M059J (cell line): ENCODE data around the gene GEMIN7. TPM values are rescaled to one million over a fixed set of nuclear protein-coding genes. Genes with fewer than 3 reads are reported as not detected.
A peak's percentile ranks its signal among the peaks of the same experiment; 100 is the strongest.

Experiments
- DNase-seq: peaks from one replicate; pipeline ENCODE4 v3.0.0-alpha.2; 2012; ENCODE audit warnings: low read depth
- total RNA-seq: library from RNA; depleted of rRNA; stranded (reverse); fragments of >200 nt; shearing (Covaris generic); gene quantifications from 2 replicates; pipeline ENCODE4 v1.2.3, GENCODE V29; 2014; rRNA removed

Gene GEMIN7
- total RNA-seq: 44.2 and 67.2 TPM in 2 replicates

DNA sequence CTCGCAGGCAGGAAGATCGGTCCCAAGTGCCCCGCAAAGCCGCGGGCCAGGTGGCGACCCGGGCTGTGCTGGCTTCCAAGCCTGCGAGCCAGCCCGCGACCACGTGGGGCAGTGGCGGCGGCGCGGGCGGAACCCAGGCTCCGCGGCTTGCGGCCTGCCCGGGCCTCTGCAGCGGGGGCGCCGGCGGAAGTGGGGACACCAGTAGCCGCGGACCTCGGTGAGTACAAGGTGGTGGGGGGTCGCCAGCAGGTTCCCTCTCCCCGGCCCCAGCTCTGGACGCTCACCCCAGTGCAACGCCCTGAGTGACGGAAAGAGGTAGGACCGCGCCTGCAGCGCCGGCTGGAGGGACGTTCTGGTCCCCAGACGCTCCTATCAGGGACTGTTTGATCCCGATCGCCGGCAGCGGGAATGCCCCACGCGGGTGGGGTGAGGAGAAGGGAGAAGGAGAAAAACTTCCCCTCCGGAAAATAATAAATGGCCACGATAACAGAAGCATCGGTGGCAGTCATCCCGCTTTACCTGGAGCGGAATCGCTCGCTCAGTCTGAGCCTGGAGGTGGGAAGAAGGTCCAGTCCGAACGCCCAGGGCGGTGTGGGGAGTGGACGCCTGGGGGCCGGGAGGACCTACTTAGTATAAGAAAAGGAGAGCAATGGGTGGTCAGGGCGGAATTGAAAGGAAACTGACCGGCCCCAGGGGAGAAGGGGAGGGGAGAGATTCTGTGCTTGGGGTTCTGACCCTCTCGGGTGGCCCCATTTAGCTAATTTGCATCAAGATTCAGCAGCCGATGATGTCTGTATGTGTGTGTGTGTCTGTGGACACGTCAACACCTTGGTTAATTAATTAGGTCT is at the start of gene GEMIN7:
Gene GEMIN7 (plus strand): TSS at position 198 of the 848 bp plus-strand sequence. CDS start 10,855 bp downstream, outside the sequence.
- peak; percentile 68 for DNase-seq

DNA sequence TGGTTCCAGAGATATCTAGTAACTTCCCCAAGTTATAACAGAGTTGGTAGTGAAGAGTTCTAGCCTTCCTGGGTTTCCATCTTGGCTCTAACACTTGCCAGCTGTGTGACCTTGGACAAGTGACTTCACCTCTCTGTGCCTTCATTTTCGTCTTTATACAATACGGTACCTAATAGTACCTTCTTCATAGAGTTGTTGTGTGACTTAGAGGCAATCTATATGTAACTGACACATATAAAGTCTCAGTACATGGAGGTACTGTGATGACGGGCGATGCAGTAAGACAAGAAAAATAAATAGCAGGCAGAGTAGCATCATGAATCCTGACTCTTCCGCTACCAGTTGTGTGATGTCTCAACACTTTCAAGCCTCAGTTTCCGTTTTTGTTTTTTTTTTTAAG is 48.2 kb upstream of the GEMIN7 start:
- no peak for DNase-seq

DNA sequence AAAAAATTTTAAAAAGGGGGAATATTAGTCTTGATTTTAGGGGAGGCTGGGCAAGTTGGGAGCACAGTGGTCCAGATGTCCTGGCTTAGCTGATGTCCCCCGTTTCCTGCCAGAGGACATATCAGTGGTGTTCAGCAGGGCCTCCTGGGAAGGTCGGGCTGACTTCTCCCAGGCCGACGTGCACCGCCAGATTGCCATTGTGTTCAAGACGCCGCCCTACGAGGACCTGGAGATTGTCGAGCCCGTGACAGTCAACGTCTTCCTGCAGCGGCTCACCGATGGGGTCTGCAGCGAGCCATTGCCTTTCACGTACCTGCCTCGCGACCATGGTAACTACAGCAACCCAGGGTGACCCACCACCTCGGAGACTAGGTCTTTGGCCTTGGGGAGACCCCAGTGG is 46.6 kb upstream of the GEMIN7 start:
- DNase-seq: no peak

DNA sequence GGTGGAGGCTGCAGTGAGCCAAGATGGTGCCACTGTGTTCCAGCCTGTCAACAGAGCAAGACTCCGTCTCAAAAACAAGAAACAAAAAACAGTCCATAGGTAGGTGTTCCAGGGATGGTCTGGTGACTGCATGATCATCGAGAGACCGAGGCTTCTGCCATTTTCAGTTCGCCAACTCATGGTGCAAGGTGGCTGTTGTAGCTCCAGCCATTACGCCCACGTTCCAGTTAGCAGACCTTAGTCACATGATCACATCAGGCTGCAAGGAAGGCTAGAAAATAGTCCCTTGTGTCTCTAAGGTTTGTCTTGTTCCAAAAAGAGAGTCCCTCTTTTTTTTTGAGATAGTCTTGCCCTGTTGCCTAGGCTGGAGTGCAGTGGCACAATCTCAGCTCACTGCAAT is 43.3 kb upstream of the GEMIN7 start:
- no peak for DNase-seq

DNA sequence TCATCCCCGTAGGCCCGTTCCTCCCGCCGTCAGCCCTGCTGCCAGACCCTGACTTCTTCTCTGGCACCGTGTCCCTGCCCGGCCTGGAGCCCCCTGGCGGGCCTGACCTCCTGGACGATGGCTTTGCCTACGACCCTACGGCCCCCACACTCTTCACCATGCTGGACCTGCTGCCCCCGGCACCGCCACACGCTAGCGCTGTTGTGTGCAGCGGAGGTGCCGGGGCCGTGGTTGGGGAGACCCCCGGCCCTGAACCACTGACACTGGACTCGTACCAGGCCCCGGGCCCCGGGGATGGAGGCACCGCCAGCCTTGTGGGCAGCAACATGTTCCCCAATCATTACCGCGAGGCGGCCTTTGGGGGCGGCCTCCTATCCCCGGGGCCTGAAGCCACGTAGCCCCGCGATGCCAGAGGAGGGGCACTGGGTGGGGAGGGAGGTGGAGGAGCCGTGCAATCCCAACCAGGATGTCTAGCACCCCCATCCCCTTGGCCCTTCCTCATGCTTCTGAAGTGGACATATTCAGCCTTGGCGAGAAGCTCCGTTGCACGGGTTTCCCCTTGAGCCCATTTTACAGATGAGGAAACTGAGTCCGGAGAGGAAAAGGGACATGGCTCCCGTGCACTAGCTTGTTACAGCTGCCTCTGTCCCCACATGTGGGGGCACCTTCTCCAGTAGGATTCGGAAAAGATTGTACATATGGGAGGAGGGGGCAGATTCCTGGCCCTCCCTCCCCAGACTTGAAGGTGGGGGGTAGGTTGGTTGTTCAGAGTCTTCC is 41.5 kb upstream of the GEMIN7 start:
- no peak for DNase-seq

- DNase-seq: peak; percentile 88
Measured at GRCh38 chr19:45038931-45039893, 39.8 kb upstream of the GEMIN7 start, which contains the start of gene CLASRP. Gene CLASRP, plus strand, starts transcription at chr19:45039045. Its CDS starts 1,168 bp downstream, at chr19:45040213.

- no peak for DNase-seq
Measured at GRCh38 chr19:45040059-45040771, 38.8 kb upstream of the GEMIN7 start.

DNA sequence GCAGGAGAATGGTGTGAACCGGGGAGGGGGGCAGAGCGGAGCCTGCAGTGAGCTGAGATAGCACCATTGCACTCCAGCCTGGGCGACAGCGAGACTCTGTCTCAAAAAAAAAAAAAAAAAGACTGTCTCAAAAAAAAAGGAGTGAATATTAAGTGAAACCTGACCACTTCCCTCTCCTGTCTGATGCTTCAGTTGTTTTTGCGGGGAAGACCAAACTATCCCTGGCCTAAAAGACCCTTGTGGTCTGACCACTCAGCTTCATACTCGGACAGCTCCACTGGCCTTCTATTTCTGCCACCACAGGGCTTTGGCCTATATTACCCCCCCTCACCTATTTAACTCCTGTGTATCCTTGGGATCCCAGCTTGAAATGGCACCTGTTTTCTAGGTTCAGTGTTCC is 37.9 kb upstream of the GEMIN7 start:
- no peak for DNase-seq

DNA sequence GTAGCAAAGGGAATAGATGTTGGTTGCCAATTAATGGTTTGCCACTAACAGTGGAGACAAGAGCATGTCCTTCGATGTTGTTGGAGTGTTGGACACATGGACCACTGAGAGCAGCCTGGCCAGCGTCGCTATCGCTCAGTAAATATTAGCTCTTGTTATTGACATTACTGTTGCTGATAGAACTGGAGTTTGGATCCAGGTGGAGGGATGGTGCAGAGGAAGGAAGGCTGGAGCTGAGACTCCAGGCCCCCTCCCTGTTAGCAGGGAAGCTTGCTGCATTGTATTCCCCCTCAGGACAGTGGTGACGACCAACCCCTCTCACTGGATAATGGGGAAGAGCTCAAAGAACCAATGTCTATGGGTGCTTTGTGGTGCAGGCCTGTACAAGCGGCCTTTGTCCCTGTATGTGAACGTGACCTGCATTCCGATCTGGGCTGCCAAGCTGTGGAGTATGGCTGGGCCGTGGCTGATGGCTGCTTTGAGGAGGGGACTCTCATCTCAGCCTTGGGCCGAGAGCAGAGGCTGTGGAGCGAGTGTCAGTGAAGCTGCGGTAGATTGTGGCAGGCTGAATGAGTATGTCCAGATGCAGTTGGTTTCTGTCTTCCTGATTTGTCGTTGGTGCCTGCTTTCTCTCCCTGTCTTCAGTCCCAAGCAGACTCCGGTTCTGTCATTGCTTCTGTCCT is 33.2 kb upstream of the GEMIN7 start:
- no peak for DNase-seq

DNA sequence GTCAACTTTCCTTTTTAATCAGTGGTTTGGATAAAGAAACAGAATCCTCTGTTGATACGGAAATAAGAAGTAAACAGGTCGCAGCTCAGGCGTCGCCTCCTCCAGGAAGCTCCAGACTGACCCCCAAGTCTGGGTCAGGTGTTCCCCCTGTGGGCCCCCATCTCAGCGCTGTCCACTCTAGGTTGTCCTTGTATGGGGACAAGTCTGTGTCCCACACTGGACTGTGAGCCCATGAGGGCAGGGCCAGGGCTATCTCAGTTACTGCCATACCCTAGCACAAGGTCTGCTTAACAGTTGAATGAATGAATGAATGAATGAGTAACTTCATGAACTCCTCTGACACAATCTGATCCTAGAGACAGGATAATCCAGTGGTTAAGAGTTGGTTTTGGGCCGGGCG is 32.7 kb upstream of the GEMIN7 start:
- DNase-seq: no peak

- no peak for DNase-seq
Measured at GRCh38 chr19:45047188-45047797, 31.8 kb upstream of the GEMIN7 start.

DNA sequence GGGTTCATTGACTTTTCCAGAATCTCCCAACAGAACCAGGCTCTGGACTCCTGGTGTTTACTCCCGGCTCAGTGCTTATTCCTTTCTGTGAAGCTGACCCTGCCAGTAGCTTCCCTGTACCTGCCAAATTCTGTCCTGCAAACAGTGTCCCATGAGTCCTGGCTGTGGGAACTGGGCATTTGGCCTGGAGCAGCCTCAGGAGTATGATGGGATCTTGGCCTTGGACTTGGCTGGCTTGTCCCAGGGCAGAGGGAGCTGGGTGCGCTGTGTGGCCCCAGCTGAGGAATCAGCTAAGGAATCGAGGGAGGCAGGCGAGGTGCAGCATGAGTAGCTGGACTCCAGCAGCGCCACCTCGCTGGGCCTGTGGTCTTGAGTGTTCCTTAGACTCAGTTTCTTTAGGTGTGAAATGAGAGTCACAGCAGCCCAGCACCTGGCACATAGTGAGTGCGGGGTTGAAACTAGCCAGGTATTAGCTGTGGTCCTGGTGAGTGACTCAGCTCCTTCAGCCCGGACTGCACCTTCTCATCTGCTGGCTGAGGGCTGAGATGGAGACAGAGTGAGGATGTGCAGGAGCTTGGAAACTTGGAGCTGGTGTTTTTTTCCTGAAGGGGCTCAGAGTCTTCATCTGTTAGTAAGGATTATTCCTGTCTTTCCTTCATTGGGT is 29.9 kb upstream of the GEMIN7 start:
- DNase-seq: no peak

GRCh38 chr19:45050036-45050435 is 29.0 kb upstream of the GEMIN7 start:
- no peak for DNase-seq

- no peak for DNase-seq
Measured at GRCh38 chr19:45051929-45052579, 27.0 kb upstream of the GEMIN7 start.

- no peak for DNase-seq
Measured at GRCh38 chr19:45056831-45057230, 22.2 kb upstream of the GEMIN7 start.

- no peak for DNase-seq
Measured at GRCh38 chr19:45057444-45057843, 21.6 kb upstream of the GEMIN7 start.

DNA sequence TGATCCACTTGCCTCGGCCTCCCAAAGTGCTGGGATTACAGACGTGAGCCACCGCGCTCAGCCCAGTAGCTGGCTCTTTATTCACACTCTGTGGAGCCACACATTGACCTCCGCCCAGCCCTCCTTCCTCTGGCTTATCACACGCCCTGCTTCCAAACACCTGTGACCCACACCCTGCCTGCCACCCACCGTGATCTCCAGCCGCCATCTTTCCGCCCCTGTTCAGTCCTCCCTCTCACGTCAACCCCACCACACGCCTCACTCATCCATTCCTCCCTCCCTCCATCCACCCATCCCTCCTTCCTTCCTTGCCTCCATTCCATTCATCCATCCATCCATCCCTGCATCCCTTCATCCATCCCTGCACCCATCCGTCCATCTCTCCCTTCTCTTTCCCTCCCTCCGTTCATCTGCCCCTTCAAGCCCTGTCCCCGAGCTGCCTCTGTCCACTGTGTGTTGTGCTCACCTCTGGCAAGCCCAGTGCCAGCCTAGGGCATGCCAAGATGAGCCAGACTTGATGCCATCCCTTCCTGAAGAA is 20.4 kb upstream of the GEMIN7 start:
- DNase-seq: no peak

- DNase-seq: peak; percentile 66
Measured at GRCh38 chr19:45059258-45059965, 19.6 kb upstream of the GEMIN7 start.
